GM23248 (cell line): ENCODE measurements around the gene F5.

Source experiments
- EZH2 ChIP-seq: fragments of 200-600 bp; sonication (generic); IDR thresholded peaks from 2 replicates; pipeline ENCODE4 v1.6.1; 2018; ENCODE audit warnings: antibody characterized with exemption, mild to moderate bottlenecking; ENCODE audit not compliant: insufficient read depth, poor library complexity, severe bottlenecking
- EZH2phosphoT487 ChIP-seq: fragments of 200-600 bp; sonication (generic); IDR thresholded peaks from 2 replicates; pipeline ENCODE4 v1.6.1; 2018; ENCODE audit warnings: antibody characterized with exemption, moderate library complexity, mild to moderate bottlenecking, low read depth; ENCODE audit not compliant: insufficient read depth

GRCh38 chr1:169466259-169467230 is 119.7 kb downstream of the F5 start:
- no peak for TF ChIP-seq EZH2phosphoT487
- no peak for TF ChIP-seq EZH2
